Measurements from ENCODE around the gene TMEM178B. TPM values are rescaled to one million over a fixed set of nuclear protein-coding genes. Genes with fewer than 3 reads are reported as not detected.

TMEM178B gene
- total and polyA plus RNA-seq, 2 experiments from 2014 or later = 0.24 to 0.30 TPM

DNA sequence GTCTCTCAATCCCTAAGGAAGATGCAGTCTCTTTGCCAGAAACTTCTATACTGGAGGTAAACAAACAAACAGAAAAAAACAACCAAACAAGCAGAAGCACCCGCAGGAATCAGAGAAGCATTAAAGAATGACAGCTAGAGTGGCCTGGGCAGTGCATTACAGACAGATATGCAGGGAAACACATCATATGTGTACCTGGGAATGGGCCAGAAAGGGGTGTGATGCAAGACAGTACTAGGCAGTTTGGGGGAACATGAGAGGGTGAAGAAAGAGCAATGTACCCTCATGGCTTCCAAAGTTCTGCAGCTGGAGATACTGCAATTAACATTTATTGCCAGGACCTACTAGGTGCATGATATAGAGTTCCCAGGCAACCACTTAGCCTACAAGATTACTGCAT is 177.3 kb downstream of the TMEM178B start:
- H4K20me1 ChIP-seq (ENCODE audit: insufficient read depth, poor library complexity, severe bottlenecking) = no peaks in the 10 kb centered on the region
- no peak overlapping the region for H3K27ac ChIP-seq
- no peak for DNase-seq (ENCODE audit: low spot score)
- no peaks in the 10 kb centered on the region for H3K27me3 ChIP-seq
- no peaks in the 10 kb centered on the region for H3K9me2 ChIP-seq (replicated peaks; ENCODE audit: insufficient read depth)
- WGBS (ENCODE audit: low lambda C conversion rate, missing lambda C conversion rate) = 74% methylated on average over 1 of the region's 1 CpG
- no peak overlapping the region for H3K4me3 ChIP-seq
- H3K36me3 ChIP-seq (replicated peaks; ENCODE audit: insufficient read depth, low read depth) = no peaks in the 10 kb centered on the region
- no peaks in the 10 kb centered on the region for H3K4me1 ChIP-seq (ENCODE audit: insufficient read depth)
- H3K79me2 ChIP-seq = no peaks in the 10 kb centered on the region
- H3K4me2 ChIP-seq = no peak overlapping the region
- no peak overlapping the region for H2AFZ ChIP-seq
- TF ChIP-seq EZH2phosphoT487 (IDR thresholded peaks at IDR 0.05; ENCODE audit: low read depth, severe bottlenecking, unreplicated experiment) (no peak), EZH2 (IDR thresholded peaks at IDR 0.05; ENCODE audit: borderline replicate concordance) (no peak)
- TF ChIP-seq, protein P1, sequence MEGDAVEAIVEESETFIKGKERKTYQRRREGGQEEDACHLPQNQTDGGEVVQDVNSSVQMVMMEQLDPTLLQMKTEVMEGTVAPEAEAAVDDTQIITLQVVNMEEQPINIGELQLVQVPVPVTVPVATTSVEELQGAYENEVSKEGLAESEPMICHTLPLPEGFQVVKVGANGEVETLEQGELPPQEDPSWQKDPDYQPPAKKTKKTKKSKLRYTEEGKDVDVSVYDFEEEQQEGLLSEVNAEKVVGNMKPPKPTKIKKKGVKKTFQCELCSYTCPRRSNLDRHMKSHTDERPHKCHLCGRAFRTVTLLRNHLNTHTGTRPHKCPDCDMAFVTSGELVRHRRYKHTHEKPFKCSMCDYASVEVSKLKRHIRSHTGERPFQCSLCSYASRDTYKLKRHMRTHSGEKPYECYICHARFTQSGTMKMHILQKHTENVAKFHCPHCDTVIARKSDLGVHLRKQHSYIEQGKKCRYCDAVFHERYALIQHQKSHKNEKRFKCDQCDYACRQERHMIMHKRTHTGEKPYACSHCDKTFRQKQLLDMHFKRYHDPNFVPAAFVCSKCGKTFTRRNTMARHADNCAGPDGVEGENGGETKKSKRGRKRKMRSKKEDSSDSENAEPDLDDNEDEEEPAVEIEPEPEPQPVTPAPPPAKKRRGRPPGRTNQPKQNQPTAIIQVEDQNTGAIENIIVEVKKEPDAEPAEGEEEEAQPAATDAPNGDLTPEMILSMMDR (IDR thresholded peaks at IDR 0.05; ENCODE audit: poor library complexity) = no peak
- H3K9me3 ChIP-seq (ENCODE audit: low read depth) = no peaks in the 10 kb centered on the region

DNA sequence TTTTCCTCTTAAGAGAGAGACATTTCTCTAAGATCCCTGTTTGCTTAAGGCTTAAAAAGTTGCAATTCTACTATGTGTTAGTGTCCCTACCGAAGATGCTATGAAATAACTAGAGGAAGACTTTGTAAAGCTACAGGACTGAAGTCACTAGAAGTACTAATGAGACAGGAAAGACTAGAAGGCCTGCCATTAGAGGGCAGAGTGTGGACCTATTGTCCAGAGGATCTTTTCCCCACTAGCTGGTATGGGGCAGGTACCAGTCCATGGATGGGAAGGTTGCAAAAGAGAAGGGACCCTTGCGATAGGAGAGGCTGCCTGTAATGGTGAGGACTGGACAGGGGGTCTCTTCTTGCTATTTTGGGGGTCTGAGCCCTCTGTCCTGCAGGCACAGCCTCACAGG is 178.1 kb downstream of the TMEM178B start:
- H3K9me3 ChIP-seq (ENCODE audit: low read depth) = no peaks in the 10 kb centered on the region
- no peaks in the 10 kb centered on the region for H3K9me2 ChIP-seq (replicated peaks; ENCODE audit: insufficient read depth)
- WGBS (ENCODE audit: low lambda C conversion rate, missing lambda C conversion rate) = 57% methylated on average over 2 of the region's 2 CpGs
- DNase-seq (ENCODE audit: low spot score) = no peak
- no peaks in the 10 kb centered on the region for H3K4me1 ChIP-seq (ENCODE audit: insufficient read depth)
- H3K4me2 ChIP-seq = no peak overlapping the region
- TF ChIP-seq, protein P1 (IDR thresholded peaks at IDR 0.05; ENCODE audit: poor library complexity) = no peak
- TF ChIP-seq EZH2phosphoT487 (IDR thresholded peaks at IDR 0.05; ENCODE audit: low read depth, severe bottlenecking, unreplicated experiment) (no peak), EZH2 (IDR thresholded peaks at IDR 0.05; ENCODE audit: borderline replicate concordance) (no peak)
- no peaks in the 10 kb centered on the region for H4K20me1 ChIP-seq (ENCODE audit: insufficient read depth, poor library complexity, severe bottlenecking)
- no peak overlapping the region for H3K27ac ChIP-seq
- H3K4me3 ChIP-seq = no peak overlapping the region
- H2AFZ ChIP-seq = no peak overlapping the region
- H3K36me3 ChIP-seq (replicated peaks; ENCODE audit: insufficient read depth, low read depth) = no peaks in the 10 kb centered on the region
- H3K27me3 ChIP-seq = no peaks in the 10 kb centered on the region
- no peaks in the 10 kb centered on the region for H3K79me2 ChIP-seq

DNA sequence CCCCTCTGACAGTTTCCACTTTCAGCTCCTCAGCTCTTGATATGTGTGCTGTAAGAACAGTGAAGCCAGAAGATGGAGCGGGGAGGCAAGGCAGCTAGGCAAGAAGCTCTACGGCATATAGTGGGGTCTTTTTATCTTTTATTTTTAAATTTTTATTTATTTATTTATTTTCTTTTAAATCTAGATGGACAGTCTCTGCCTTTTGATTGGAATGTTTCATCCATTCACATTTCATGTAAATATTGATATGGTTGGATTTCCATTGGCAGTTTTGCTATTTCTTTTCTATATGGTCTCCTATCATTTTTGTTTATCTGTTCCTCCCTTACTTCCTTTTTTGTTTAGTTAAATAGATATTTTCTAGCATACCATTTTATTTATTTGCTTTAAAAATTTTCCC is 183.7 kb downstream of the TMEM178B start:
- Histone ChIP-seq H3K36me3 (replicated peaks; ENCODE audit: insufficient read depth, low read depth) (no peaks in the 10 kb centered on the region), H3K9me2 (replicated peaks; ENCODE audit: insufficient read depth) (no peaks in the 10 kb centered on the region), H3K4me2 (no peak overlapping the region), H2AFZ (no peak overlapping the region), H3K4me1 (ENCODE audit: insufficient read depth) (no peaks in the 10 kb centered on the region), H3K27me3 (no peaks in the 10 kb centered on the region), H3K9me3 (ENCODE audit: low read depth) (no peaks in the 10 kb centered on the region), H3K27ac (no peak overlapping the region), H3K79me2 (no peaks in the 10 kb centered on the region), H3K4me3 (no peak overlapping the region), H4K20me1 (ENCODE audit: insufficient read depth, poor library complexity, severe bottlenecking) (no peaks in the 10 kb centered on the region)
- TF ChIP-seq, protein P1 (IDR thresholded peaks at IDR 0.05; ENCODE audit: poor library complexity) = no peak
- TF ChIP-seq EZH2phosphoT487 (IDR thresholded peaks at IDR 0.05; ENCODE audit: low read depth, severe bottlenecking, unreplicated experiment) (no peak), EZH2 (IDR thresholded peaks at IDR 0.05; ENCODE audit: borderline replicate concordance) (no peak)
- DNase-seq (ENCODE audit: low spot score) = no peak
- WGBS (ENCODE audit: low lambda C conversion rate, missing lambda C conversion rate) = 73% methylated on average over 2 of the region's 2 CpGs

DNA sequence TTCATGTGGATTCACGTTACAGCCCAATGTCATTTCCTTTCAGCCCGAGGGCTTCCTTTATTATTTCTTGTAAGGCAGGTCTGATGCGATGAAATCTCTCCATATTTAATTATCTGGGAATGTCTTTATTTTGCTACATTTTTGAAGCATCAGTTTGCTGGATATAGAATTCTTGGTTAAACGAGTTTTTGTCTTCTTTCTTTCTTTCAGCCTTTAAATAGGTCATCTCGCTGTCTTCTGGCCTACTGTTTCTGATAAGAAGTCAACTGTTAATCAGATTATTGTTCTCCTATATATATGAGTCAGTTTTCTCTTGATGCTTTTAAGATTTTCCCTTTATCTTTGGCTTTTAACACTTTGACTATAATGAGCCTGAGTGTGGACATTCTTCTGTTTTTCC is 184.7 kb downstream of the TMEM178B start:
- WGBS (ENCODE audit: low lambda C conversion rate, missing lambda C conversion rate) = 73% methylated on average over 5 of the region's 5 CpGs
- H3K4me1 ChIP-seq (ENCODE audit: insufficient read depth) = no peaks in the 10 kb centered on the region

More for the DNA sequence above, 184.7 kb downstream of the TMEM178B start:
- Histone ChIP-seq H4K20me1 (ENCODE audit: insufficient read depth, poor library complexity, severe bottlenecking) (no peaks in the 10 kb centered on the region), H3K27ac (no peak overlapping the region), H3K79me2 (no peaks in the 10 kb centered on the region), H3K9me3 (ENCODE audit: low read depth) (no peaks in the 10 kb centered on the region), H3K27me3 (no peaks in the 10 kb centered on the region), H3K4me3 (no peak overlapping the region), H2AFZ (no peak overlapping the region), H3K9me2 (replicated peaks; ENCODE audit: insufficient read depth) (no peaks in the 10 kb centered on the region), H3K36me3 (replicated peaks; ENCODE audit: insufficient read depth, low read depth) (no peaks in the 10 kb centered on the region), H3K4me2 (no peak overlapping the region)
- no peak for TF ChIP-seq EZH2phosphoT487 (IDR thresholded peaks at IDR 0.05; ENCODE audit: low read depth, severe bottlenecking, unreplicated experiment)
- DNase-seq (ENCODE audit: low spot score) = no peak
